Subcutaneous abdominal adipose tissue (tissue), 5 donors: ENCODE data around the gene ATP13A4.

ENCODE experiments used
- H3K27ac ChIP-seq: one replicate; pipeline ENCODE4 v1.7.0; 2013; ENCODE audit warnings: low read depth, mild to moderate bottlenecking, inconsistent platforms, low read length, moderate library complexity
- H3K27me3 ChIP-seq, 5 donors: one replicate each; pipeline ENCODE4 v1.7.0; 2013; ENCODE audit warnings: low read length in 5 of 5, inconsistent platforms in 1 of 5; ENCODE audit not compliant: control insufficient read depth in 5 of 5, insufficient read depth in 4 of 5
- H3K36me3 ChIP-seq, 5 donors: one replicate each; pipeline ENCODE4 v1.7.0; 2013; ENCODE audit warnings: low read length in 5 of 5; ENCODE audit not compliant: control insufficient read depth in 5 of 5, insufficient read depth in 5 of 5
- H3K4me1 ChIP-seq, 5 donors: one replicate each; pipeline ENCODE4 v1.7.0; 2013; ENCODE audit warnings: low read length in 5 of 5, mild to moderate bottlenecking in 3 of 5, moderate library complexity in 1 of 5; ENCODE audit not compliant: control insufficient read depth in 5 of 5, insufficient read depth in 5 of 5
- H3K4me3 ChIP-seq, 5 donors: one replicate each; pipeline ENCODE4 v1.7.0; 2013; ENCODE audit warnings: low read length in 5 of 5, low read depth in 1 of 5
- H3K9ac ChIP-seq, 5 donors: one replicate each; pipeline ENCODE4 v1.7.0; 2013; ENCODE audit warnings: low read length in 5 of 5, mild to moderate bottlenecking in 4 of 5, moderate library complexity in 3 of 5
- H3K9me3 ChIP-seq, 5 donors: one replicate each; pipeline ENCODE4 v1.7.0; 2013; ENCODE audit warnings: low read length in 5 of 5; ENCODE audit not compliant: control insufficient read depth in 5 of 5
- donor health status: healthy.
- donor health status: healthy.
- donor health status: healthy.
- donor health status: healthy.
- donor health status: healthy.

The ATP13A4 gene

DNA sequence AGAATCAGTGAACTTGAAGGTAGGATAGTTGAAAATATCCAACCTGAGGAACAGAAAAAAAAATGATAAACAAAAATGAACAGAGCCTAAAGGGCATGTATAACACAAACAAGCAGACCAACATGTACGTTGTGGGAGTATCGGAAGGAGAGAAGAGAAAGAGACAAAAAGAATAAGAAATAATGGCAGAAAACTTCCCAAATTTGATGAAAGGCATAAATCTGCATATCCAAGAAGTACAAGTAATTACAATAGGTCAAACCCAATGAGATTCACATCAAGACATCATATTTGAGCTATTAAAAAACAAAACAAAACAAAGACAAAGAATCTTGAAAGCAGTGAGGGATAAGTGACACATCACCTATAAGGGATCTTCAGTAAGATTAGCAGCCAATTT is 138.1 kb downstream of the ATP13A4 start:
- no peak overlapping the region for H3K4me3 ChIP-seq
- no peaks in the 10 kb centered on the region for H3K27me3 ChIP-seq
- H3K4me1 ChIP-seq, result no peaks in the 10 kb centered on the region
- H3K27ac ChIP-seq, result no peak overlapping the region
- H3K9ac ChIP-seq, result no peak overlapping the region
- H3K36me3 ChIP-seq, result no peaks in the 10 kb centered on the region
- H3K9me3 ChIP-seq, result peaks cover 2 to 28% (median 18%) of the 10 kb centered on the region in 5 donors

DNA sequence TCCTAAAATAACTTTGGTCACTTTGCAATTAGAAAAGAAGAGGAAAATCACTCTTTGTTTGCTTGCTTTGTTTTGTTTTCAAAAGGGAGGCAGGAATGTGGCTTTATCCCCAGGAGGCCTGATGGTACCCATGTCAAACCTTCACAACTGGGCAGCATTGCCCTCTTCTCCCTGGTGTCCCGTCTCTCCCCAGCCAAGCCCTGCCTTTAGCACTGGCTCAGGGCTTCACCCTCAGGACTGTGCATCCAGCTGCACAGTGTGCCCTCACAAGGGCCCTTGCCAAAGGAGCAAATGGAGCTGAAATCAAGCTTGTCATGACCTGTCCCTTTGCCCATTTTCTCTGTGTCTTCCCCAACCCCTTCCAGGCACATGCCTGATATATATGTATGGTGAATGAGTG is 147.0 kb downstream of the ATP13A4 start:
- no peak overlapping the region for H3K27ac ChIP-seq
- H3K4me1 ChIP-seq, result peaks cover 0 to 10% (median 0%) of the 10 kb centered on the region in 5 donors
- H3K4me3 ChIP-seq, result no peak overlapping the region
- H3K9me3 ChIP-seq, result no peaks in the 10 kb centered on the region
- H3K36me3 ChIP-seq, result no peaks in the 10 kb centered on the region
- no peak overlapping the region for H3K9ac ChIP-seq
- H3K27me3 ChIP-seq, result no peaks in the 10 kb centered on the region

DNA sequence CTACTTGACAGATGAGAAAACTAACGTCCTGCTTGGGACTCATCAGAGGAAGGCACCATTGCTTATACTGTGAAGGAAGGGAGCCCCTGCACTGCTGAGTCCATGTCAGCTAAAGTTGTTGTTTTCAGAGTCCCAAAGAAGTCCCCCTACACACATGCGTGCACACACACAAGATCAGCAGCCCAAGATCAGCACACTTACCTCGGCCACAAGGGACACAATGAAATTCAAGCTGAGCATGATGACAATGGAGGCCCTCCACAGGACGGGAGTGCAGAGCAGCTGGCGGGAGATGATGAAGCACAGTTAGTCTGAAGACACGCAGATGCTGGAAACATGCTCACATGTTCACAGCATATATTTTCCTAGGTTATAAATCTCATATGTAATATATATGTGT is 147.6 kb downstream of the ATP13A4 start:
- Histone ChIP-seq H3K9me3 (no peaks in the 10 kb centered on the region), H3K4me3 (no peak overlapping the region)

DNA sequence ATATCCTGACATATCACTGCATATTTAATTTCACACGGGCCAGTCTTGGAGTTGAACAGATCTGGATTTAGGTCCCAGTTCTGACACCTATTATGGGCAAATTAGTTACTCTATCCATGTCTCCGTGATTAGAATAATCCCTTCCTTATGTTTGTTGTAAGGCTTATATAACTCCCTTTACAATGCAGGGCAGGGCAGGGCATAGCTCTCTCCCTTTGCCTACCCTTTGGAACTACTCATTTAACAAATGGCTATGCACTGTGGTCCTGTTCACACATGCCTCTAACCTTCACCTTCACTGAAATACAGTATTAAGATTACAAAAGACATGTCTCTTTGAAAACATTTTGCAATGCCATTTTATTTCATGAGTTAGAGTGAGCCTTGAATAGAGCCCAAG is 151.4 kb downstream of the ATP13A4 start:
- peaks cover 0 to 29% (median 8%) of the 10 kb centered on the region in 5 donors for H3K4me1 ChIP-seq
- no peak overlapping the region for H3K27ac ChIP-seq
- H3K36me3 ChIP-seq, result no peaks in the 10 kb centered on the region
- no peak overlapping the region for H3K4me3 ChIP-seq
- H3K9me3 ChIP-seq, result no peaks in the 10 kb centered on the region
- no peaks in the 10 kb centered on the region for H3K27me3 ChIP-seq
- no peak overlapping the region for H3K9ac ChIP-seq

More for the DNA sequence above, 147.6 kb downstream of the ATP13A4 start:
- Histone ChIP-seq H3K9ac (no peak overlapping the region), H3K4me1 (peaks cover 0 to 16% (median 4%) of the 10 kb centered on the region in 5 donors), H3K27me3 (no peaks in the 10 kb centered on the region), H3K27ac (no peak overlapping the region), H3K36me3 (no peaks in the 10 kb centered on the region)

DNA sequence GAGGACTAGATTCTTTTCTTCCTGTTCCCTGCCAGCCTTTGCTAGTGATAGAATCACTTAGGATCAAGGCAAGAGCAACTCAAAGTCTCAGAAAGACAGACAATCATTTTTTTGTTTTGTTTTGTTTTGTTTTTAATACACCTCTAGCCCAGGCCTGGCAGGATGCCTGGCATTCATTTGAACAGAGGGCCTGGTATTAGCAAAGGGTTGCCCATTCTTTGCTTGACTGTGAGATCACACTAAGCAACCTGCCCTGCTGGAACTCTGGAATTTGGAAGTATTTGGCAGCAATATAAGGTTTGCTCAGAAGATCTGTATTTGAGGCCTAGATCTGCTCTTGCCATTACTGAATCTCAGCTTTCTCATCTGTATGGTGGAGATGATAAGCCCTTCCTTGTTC is 154.4 kb downstream of the ATP13A4 start:
- Histone ChIP-seq H3K9ac (no peak overlapping the region), H3K4me3 (no peak overlapping the region), H3K36me3 (no peaks in the 10 kb centered on the region), H3K4me1 (peaks cover 0 to 36% (median 16%) of the 10 kb centered on the region in 5 donors), H3K9me3 (no peaks in the 10 kb centered on the region), H3K27ac (no peak overlapping the region), H3K27me3 (no peaks in the 10 kb centered on the region)

DNA sequence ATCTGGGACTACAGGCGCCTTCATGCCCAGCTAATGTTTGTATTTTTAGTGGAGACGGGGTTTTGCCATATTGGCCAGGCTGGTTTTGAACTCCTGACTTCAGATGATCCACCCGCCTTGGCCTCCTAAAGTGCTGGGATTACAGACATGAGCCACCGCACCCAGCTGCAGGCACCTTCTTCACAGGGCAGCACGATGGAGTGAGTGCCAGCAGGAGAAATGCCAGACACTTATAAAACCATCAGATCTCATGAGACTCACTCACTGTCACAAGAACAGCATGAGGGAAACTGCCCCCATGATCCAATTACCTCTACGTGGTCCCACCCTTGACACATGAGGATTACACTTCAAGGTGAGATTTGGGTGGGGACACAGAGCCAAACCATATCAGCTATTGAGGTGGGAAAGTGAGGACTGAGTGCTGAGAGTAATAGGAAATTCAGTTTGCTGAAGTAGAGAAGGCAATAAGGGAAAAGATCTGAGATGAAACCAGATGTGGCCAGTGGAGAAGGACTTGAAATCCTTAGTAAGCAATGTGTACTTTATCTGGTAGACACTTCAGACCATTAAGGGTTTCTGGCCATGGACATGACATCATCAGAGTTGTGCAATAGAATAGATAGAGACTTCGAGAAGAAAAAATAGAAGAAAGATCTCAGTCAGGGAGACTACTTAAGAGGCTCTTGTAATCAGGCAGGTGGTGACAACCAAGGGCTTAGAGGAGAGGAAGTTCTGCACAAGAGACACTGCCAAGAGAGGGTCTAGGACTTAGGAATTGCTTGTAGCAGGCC is 158.0 kb downstream of the ATP13A4 start:
- no peaks in the 10 kb centered on the region for H3K9me3 ChIP-seq
- peaks cover 0 to 26% (median 10%) of the 10 kb centered on the region in 5 donors for H3K4me1 ChIP-seq
- H3K4me3 ChIP-seq, result no peak overlapping the region
- H3K9ac ChIP-seq, result no peak overlapping the region
- no peak overlapping the region for H3K27ac ChIP-seq
- H3K36me3 ChIP-seq, result no peaks in the 10 kb centered on the region
- no peaks in the 10 kb centered on the region for H3K27me3 ChIP-seq

DNA sequence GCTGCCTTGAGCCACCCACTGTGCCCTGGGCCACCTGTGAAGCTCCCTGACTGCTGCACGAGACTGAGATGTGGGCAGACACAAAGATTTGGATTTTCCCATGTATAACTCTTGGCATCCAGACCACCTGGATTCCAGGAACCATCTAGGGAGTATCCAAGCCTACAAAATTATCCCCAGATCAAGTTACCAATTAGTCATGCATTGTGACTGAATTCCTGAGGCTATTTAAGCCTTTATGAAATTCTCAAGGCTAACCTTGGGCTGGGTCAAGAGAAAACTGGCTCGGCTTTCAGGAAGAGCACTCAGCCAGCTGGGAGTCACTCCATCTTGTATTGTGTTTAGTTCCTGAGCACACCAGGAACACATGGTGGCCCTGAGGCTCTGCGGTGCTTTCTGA is 162.8 kb downstream of the ATP13A4 start:
- Histone ChIP-seq H3K9me3 (no peaks in the 10 kb centered on the region), H3K27ac (no peak overlapping the region), H3K4me1 (peaks cover 0 to 17% (median 10%) of the 10 kb centered on the region in 5 donors), H3K4me3 (no peak overlapping the region), H3K9ac (no peak overlapping the region), H3K36me3 (no peaks in the 10 kb centered on the region), H3K27me3 (no peaks in the 10 kb centered on the region)

DNA sequence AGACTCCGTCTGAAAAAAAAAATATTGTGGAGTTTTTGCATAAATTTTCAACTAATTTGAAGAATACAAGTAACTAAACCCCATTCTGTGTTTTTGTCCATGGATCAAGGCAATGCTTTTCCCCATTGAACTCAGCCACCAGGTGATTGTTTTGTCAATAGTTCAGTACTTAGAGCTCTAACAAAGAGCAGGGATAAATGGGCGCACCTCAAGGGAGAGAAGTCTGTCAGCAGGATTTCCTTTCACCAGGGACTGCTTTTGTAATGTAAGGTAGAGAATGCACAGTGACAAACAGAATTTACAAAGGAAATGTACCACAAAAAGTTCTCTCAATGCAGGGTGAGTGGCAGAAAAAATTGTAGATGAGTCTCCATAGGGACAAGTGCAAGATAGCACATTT is 165.4 kb downstream of the ATP13A4 start:
- no peaks in the 10 kb centered on the region for H3K27me3 ChIP-seq
- no peak overlapping the region for H3K4me3 ChIP-seq
- no peak overlapping the region for H3K27ac ChIP-seq
- no peak overlapping the region for H3K9ac ChIP-seq
- no peaks in the 10 kb centered on the region for H3K36me3 ChIP-seq
- H3K9me3 ChIP-seq, result no peaks in the 10 kb centered on the region
- peaks cover 0 to 5% (median 0%) of the 10 kb centered on the region in 5 donors for H3K4me1 ChIP-seq

DNA sequence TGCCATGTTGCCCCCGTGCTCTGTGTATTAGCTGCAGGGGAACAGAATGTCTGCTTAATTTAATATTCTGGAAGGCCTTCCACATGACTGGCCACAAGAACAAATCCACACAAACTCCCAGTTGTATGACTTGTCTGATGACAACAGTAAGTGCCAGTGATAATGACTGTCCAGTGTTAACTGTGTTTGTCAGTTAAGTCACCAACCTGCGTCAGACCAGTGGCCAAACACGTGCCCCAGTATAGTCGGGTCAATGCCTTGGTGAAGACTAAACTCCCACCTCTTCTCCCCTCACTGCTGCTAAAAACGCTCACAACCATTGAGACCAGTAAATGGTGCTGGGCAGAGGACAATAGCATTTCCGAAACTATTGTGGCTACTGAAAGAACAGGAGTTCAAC is 166.3 kb downstream of the ATP13A4 start:
- no peak overlapping the region for H3K9ac ChIP-seq
- H3K4me1 ChIP-seq, result peaks cover 0 to 5% (median 0%) of the 10 kb centered on the region in 5 donors
- no peak overlapping the region for H3K27ac ChIP-seq
- H3K36me3 ChIP-seq, result no peaks in the 10 kb centered on the region
- no peak overlapping the region for H3K4me3 ChIP-seq
- no peaks in the 10 kb centered on the region for H3K27me3 ChIP-seq
- H3K9me3 ChIP-seq, result no peaks in the 10 kb centered on the region

DNA sequence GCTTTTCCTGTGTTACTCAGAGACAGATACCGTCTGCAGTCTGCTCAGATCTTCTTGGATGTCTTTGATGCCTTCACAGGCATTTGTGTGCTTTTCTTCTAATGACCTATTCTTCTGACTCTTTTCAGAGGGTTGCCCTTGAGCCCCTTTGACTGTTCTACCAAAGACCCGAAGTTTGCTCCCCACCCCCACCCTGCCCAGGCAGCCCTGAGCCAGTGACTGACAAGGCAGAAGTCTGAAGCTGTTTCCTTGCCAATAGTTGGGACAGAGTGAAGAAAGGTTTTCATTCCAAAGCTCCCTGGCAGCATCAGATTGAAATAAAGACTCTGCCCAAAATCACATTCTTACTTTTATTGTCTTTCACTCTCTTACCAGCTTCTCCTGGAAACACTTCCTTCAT is 167.1 kb downstream of the ATP13A4 start:
- Histone ChIP-seq H3K27ac (no peak overlapping the region), H3K4me1 (peaks cover 0 to 5% (median 0%) of the 10 kb centered on the region in 5 donors), H3K9me3 (no peaks in the 10 kb centered on the region), H3K9ac (no peak overlapping the region), H3K27me3 (no peaks in the 10 kb centered on the region), H3K36me3 (no peaks in the 10 kb centered on the region), H3K4me3 (no peak overlapping the region)
